RPMI7951 (cell line): ENCODE results near the gene ZFYVE27. TPM values are rescaled to one million over a fixed set of nuclear protein-coding genes. Genes with fewer than 3 reads are reported as not detected.

Experiments used
- DNase-seq: peaks from one replicate; pipeline ENCODE4 v3.0.0-alpha.2; 2012; ENCODE audit warnings: low read depth
- total RNA-seq: library from RNA; depleted of rRNA; stranded (reverse); fragments of >200 nt; shearing (Covaris generic); gene quantifications from 2 replicates; pipeline ENCODE4 v1.2.3, GENCODE V29; 2014; rRNA removed

The ZFYVE27 gene
- total RNA-seq, 1 experiment from 2014 or later = 7.0 TPM

- DNase-seq = no peak
Measured at GRCh38 chr10:97789770-97790397, 53.0 kb downstream of the ZFYVE27 start.

- peak; percentile 47 for DNase-seq
Measured at GRCh38 chr10:97791824-97792721, 55.1 kb downstream of the ZFYVE27 start.

DNA sequence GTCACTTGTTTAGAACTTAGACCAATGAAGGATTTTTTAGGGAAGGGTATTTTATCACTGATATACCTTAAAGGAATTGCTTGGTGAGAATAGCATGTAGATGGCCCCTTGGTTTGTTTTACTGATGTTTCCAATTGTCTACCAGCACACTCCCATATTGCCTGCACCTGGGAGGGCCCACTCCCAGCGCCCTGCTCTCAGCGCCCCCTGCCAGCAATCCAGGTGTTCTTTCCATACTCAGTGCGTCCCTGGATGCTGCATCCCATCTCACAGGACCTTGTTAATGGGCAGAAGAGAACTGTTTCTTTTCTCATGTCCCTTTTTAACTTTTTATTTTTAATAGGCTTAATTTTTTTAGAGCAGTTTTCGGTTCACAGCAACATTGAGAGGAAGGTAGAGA lies 59.0 kb downstream of the ZFYVE27 start:
- no peak for DNase-seq

DNA sequence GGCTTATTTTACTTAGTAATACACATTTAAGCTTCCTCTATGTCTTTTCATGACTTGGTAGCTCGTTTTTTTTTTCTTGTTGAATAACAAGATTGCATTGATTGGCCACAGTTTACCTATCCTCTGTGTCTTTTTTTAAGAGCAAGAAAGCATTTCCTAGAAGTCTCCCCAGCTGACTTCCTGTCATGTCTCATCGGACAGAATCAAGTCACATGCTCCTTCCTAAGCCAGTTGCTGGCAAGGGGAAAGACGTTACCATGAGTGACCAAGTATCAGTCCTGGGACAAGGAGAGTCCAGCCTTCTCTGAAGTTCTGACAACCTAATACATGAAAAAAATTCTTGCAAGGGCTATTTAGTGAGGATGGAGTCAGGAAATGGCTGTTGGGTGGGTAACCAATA lies 59.7 kb downstream of the ZFYVE27 start:
- peak; percentile 46 for DNase-seq

DNA sequence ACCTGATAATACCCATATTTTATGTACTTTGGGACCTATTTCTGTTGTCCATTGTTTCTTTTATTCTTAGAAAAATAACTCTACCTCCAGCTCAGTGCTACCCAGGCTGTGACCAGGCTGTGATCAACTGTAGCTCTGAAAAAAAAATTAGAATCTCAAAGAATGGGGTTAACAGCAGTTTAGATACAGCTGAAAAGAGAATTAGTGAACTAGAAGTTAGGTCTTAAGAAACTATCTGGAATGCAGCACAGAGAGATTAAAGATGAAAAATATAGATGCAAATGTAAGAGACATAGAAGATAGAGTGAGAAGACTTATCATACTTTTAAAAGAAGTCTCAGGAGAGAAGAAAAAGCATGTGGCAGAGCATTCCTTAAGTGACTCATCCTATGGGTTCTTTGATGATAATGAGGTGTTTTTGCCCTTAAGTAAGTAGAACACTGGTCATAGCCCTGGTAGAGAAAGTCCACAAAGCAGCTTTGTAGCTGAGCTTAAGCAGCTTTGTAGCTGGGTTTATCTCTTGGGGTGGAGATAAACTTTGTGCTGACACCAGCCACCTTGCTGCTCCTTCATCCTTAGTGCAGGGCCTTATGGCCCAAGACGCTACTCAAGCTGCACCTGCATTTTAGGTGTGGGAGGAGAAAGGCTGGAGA lies 62.2 kb downstream of the ZFYVE27 start:
- DNase-seq = peak; percentile 53

- DNase-seq = no peak
Measured at GRCh38 chr10:97800474-97800873, 63.5 kb downstream of the ZFYVE27 start.

DNA sequence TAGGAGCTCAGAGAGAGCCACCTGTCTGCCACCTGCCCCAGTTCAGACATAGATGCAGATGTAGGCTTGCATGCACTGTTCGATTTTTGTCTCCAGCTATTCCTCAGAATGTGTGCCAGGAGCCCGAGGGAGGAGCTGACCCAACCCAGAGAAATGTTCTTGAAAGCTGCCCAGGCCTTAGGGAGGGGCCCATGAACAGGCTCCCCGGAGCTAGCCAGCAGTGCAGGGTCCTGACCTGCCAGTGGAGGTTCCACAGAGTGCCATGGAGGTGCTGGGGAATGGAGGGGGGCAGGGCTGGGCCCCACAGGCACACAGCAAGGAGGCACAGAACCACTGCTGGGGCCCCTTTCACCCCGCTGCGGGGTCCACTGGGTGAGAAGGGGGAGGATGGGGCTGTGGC lies 64.5 kb downstream of the ZFYVE27 start:
- no peak for DNase-seq

- no peak for DNase-seq
Measured at GRCh38 chr10:97805096-97805884, 68.4 kb downstream of the ZFYVE27 start.

DNA sequence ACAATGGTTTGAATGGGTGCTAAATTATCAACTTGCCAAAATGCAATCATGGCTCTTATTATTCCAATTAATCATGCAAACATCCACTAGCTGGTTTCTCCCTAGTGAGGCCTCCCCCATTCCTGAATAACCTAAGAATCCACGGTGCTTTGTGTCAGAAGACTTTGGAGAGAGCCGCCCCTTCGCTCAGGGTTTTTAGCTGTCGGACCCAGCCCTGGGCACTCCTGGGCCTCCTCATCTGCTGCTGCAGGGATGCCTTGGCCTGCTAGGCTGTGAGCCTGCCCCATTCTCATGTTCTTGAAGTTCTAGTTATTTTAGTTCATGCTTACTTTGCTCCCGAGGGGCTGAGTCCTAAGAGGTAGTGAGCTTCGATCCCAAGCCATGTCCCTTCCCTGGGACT lies 69.0 kb downstream of the ZFYVE27 start:
- DNase-seq = no peak

DNA sequence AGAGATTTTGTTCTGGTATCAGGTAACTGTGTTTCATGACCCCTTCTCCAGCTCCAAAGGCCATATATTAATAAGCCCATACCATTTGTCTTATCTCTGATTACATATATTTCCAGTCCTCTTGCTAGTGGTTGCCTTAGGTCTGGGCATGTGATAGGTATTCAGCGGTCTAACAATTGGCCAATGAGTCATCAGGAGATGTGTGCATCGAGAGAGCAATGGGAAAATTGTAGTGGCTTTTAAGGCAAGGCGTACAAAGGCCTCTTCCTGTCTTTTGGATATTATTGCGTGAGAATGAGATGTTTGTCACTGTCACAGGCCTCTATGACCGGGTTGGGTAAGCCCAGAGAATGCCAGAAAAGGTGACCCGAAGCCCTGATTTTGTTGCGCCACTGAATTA lies 73.5 kb downstream of the ZFYVE27 start:
- DNase-seq = peak; percentile 91

Other genes starting within 250 kb of the ZFYVE27 start
- 73.9 and 87.0 TPM in 2 replicates for gene MMS19, start 238.7 kb upstream of the ZFYVE27 start, total RNA-seq
- gene UBTD1, start 238.2 kb upstream of the ZFYVE27 start, total RNA-seq = 16.8 and 18.5 TPM in 2 replicates
- gene ANKRD2, start 164.3 kb upstream of the ZFYVE27 start, total RNA-seq = not detected in 2 replicates
- gene HOGA1, start 152.7 kb upstream of the ZFYVE27 start, total RNA-seq = 0.24 and 0.78 TPM in 2 replicates
- gene C10orf62, start 147.4 kb upstream of the ZFYVE27 start, total RNA-seq = 0.10 TPM in 1 of 2 replicates, not detected in the other
- 2.2 and 3.7 TPM in 2 replicates for gene MORN4, start 103.6 kb upstream of the ZFYVE27 start, total RNA-seq
- 10.4 and 10.6 TPM in 2 replicates for gene PI4K2A, start 96.5 kb upstream of the ZFYVE27 start, total RNA-seq
- 7.6 and 13.2 TPM in 2 replicates for gene AVPI1, start 49.9 kb upstream of the ZFYVE27 start, total RNA-seq
- gene MARVELD1, start 23.4 kb upstream of the ZFYVE27 start, total RNA-seq = 29.0 and 41.7 TPM in 2 replicates
- not detected in 2 replicates for gene SFRP5, start 34.9 kb downstream of the ZFYVE27 start, total RNA-seq
- gene GOLGA7B, start 112.7 kb downstream of the ZFYVE27 start, total RNA-seq = 2.9 and 3.1 TPM in 2 replicates